Right lobe of liver (tissue), 6 donors: ENCODE measurements around the gene OLFM3. TPM values are rescaled to one million over a fixed set of nuclear protein-coding genes. Genes with fewer than 3 reads are reported as not detected.

Experiments used
- ATAC-seq, 4 donors: fragments of 200-7000 bp; cut with Tn5 transposase; one replicate each; pipeline ENCODE4 v1.9.1; 2020; ENCODE audit warnings: mild to moderate bottlenecking in 4 of 4, moderate library complexity in 4 of 4
- DNase-seq, 3 donors: peaks; one replicate each; pipeline ENCODE4 v3.0.0-alpha.2; 2020
- H3K27ac ChIP-seq, 3 donors: fragments of 200-600 bp; one replicate each; pipeline ENCODE4 v1.8.0; 2022
- H3K27me3 ChIP-seq, 2 donors: fragments of 200-600 bp; one replicate each; pipeline ENCODE4 v1.8.0; 2022
- H3K36me3 ChIP-seq, 4 donors: fragments of 200-600 bp; sonication (generic) in 1 of 4; one replicate each; pipeline versions ENCODE4 v1.5.1 to v1.8.0; 2017 to 2022; ENCODE audit warnings: control low read depth in 1 of 4
- H3K4me1 ChIP-seq, 4 donors: fragments of 200-600 bp; sonication (generic) in 1 of 4; one replicate each; pipeline versions ENCODE4 v1.5.1 to v1.8.0; 2017 to 2022; ENCODE audit warnings: control low read depth in 1 of 4
- H3K4me3 ChIP-seq, 3 donors: fragments of 200-600 bp; one replicate each; pipeline ENCODE4 v1.8.0; 2022
- H3K9me3 ChIP-seq, 4 donors: fragments of 200-600 bp; sonication (generic) in 1 of 4; one replicate each; pipeline versions ENCODE4 v1.5.1 to v1.8.0; 2017 to 2022; ENCODE audit warnings: control low read depth in 1 of 4
- POLR2A ChIP-seq: fragments of 450-650 bp; IDR thresholded peaks from one replicate; pipeline ENCODE4 v1.6.1; 2017; ENCODE audit warnings: antibody characterized with exemption, mild to moderate bottlenecking
- WGBS: methylation state at CpG from one replicate; pipeline ENCODE4 v1.1.6; 2018; ENCODE audit warnings: low coverage, low lambda C conversion rate; ENCODE audit not compliant: insufficient coverage; ENCODE audit errors: missing lambda C conversion rate; 5-methylcytosine and 5-hydroxymethylcytosine counted together
- intact Hi-C, 2 donors: fragments of 100-400 bp; cut with DNase I; formaldehyde crosslinking; loops; one replicate each; pipeline versions ENCODE4 v1.11.2 to v1.14.1; 2022
- total RNA-seq, 6 experiments: library from RNA; depleted of rRNA in 2 of 6; stranded (reverse); fragments of >200 nt in 2 of 6; fragmentation: NEBNext Ultra II Directional in 3 of 6; extraction: Animal tissue kit (Norgen Biotek cat#: 25700) in 3 of 6; gene quantifications; one replicate each; pipeline versions ENCODE4 v1.1.0 to v1.2.4, GENCODE V29; 2016 to 2023
- TF ChIP-seq, protein P1 (sequence below), 4 donors: fragments of 200-600 bp in 3 of 4; fragments of 450-650 bp in 1 of 4; IDR thresholded peaks; one replicate each; pipeline versions ENCODE4 v1.5.1 to v1.8.0; 2016 to 2022; ENCODE audit warnings: antibody characterized with exemption in 4 of 4, mild to moderate bottlenecking in 2 of 4
- donor health status: DM: no; HTN: yes; CAD: no.
- donor health status: DM: no; HTN: no; CAD: no.
- donor health status: DM: no; HTN: no; CAD: no.
- donor health status: DM: no; HTN: yes; CAD: no.
- donor health status: DM: no; HTN: yes; CAD: no.

Gene OLFM3
- total RNA-seq, 6 experiments from 2014 or later, result not detected

DNA sequence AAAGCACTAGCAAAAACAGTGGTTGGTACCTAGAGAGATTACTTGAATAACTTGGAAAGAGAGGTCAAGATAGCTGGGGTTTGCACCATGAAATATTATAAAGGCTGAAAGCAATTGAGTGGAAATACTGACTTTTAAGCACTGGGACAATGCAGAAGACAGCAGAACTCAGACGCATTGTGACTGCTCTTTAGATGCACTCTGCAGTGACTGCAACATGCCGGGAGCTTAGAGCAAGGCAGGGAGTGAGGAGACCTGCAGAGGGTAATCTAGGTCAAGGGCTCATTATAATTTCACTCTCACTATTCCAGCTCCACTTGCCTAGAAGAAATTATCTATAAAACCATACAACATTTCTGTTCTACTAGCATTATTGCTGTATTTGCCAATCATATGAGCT lies 36.6 kb downstream of the OLFM3 start:
- no peaks in the 10 kb centered on the region for H3K9me3 ChIP-seq

DNA sequence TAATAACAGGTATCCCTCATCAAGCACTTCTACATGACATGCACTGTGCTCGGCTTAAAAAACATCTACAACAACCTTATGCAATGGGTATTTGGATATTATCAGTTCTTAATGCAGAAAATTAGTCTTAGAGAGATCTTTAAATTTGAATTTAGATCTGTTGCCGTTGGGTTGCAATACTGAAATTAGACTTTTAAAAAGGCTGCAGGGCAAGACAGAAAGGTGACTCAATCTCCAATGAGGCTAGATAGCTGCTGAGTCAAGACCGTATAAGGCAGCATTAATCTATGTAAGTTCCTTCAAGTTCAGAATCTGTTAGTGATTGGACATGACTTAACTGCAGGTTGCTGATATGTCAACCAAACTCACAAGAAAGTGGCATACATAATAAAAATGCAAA lies 37.3 kb downstream of the OLFM3 start:
- intact Hi-C loops, result no loop called here
- Histone ChIP-seq H3K27ac (no peak overlapping the region), H3K36me3 (no peaks in the 10 kb centered on the region), H3K27me3 (no peaks in the 10 kb centered on the region), H3K4me3 (no peak overlapping the region), H3K4me1 (no peaks in the 10 kb centered on the region), H3K9me3 (no peaks in the 10 kb centered on the region)
- DNase-seq (no peak), ATAC-seq (no peak)
- TF ChIP-seq POLR2A, result no peak
- TF ChIP-seq, protein P1, sequence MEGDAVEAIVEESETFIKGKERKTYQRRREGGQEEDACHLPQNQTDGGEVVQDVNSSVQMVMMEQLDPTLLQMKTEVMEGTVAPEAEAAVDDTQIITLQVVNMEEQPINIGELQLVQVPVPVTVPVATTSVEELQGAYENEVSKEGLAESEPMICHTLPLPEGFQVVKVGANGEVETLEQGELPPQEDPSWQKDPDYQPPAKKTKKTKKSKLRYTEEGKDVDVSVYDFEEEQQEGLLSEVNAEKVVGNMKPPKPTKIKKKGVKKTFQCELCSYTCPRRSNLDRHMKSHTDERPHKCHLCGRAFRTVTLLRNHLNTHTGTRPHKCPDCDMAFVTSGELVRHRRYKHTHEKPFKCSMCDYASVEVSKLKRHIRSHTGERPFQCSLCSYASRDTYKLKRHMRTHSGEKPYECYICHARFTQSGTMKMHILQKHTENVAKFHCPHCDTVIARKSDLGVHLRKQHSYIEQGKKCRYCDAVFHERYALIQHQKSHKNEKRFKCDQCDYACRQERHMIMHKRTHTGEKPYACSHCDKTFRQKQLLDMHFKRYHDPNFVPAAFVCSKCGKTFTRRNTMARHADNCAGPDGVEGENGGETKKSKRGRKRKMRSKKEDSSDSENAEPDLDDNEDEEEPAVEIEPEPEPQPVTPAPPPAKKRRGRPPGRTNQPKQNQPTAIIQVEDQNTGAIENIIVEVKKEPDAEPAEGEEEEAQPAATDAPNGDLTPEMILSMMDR (IDR thresholded peaks at IDR 0.05), result no peak
- 56% methylated on average over 3 of the region's 3 CpGs for WGBS

More for the DNA sequence above, 36.6 kb downstream of the OLFM3 start:
- Histone ChIP-seq H3K27ac (no peak overlapping the region), H3K4me3 (no peak overlapping the region), H3K4me1 (no peaks in the 10 kb centered on the region), H3K36me3 (no peaks in the 10 kb centered on the region), H3K27me3 (no peaks in the 10 kb centered on the region)
- intact Hi-C loops, result no loop called here
- DNase-seq (no peak), ATAC-seq (no peak)
- TF ChIP-seq, protein P1 (IDR thresholded peaks at IDR 0.05), result no peak
- no peak for TF ChIP-seq POLR2A
- WGBS, result 31% methylated on average over 2 of the region's 2 CpGs

DNA sequence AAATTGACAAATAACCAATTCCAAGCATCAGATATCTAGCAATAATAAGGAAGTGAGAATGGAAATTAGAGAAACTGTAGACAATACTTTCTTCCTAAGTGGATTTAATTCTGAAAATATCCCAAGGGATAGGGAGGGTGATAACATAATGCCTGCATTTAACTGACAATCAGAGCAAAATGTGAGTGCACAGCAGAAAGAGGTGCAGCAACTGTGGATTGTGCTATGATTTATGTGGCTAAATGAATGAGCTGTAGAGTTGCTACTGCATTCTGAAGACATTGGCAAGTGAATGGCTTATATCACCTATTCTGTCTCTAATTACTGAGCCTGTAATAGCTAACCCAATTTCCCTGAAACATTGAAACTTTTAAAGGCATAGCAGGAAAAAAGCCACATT lies 39.0 kb downstream of the OLFM3 start:
- no peaks in the 10 kb centered on the region for H3K9me3 ChIP-seq
- no peaks in the 10 kb centered on the region for H3K36me3 ChIP-seq
- no peaks in the 10 kb centered on the region for H3K27me3 ChIP-seq
- TF ChIP-seq POLR2A, result no peak
- TF ChIP-seq, protein P1 (IDR thresholded peaks at IDR 0.05), result no peak
- ATAC-seq, result no peak
- no peak overlapping the region for H3K4me3 ChIP-seq
- no peak for DNase-seq
- no peak overlapping the region for H3K27ac ChIP-seq
- intact Hi-C loops, result no loop called here
- no peaks in the 10 kb centered on the region for H3K4me1 ChIP-seq

DNA sequence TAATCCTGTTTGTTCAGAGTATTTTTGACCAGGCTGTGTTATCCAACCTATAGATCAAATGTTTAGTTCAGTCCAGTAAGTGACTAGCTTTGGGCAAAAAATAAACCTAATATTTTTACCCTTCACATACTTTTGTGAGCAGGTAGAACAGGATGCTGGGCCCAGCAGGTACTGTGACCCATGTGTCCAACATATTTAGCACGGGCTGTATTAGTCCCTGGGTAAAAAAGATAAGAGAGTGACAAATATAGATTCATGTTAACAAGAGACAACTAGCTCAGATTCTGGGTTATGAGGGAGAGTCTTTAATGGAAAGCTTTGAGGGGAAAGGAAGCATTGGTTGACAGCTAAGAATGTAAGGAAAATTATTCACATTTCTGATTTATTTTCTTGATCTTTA lies 43.1 kb downstream of the OLFM3 start:
- intact Hi-C loops, result no loop called here
- TF ChIP-seq, protein P1 (IDR thresholded peaks at IDR 0.05), result no peak
- TF ChIP-seq POLR2A, result no peak
- no peaks in the 10 kb centered on the region for H3K4me1 ChIP-seq
- no peaks in the 10 kb centered on the region for H3K9me3 ChIP-seq
- H3K4me3 ChIP-seq, result no peak overlapping the region
- DNase-seq (no peak), ATAC-seq (no peak)
- 44% methylated on average over 1 of the region's 1 CpG for WGBS
- H3K27me3 ChIP-seq, result no peaks in the 10 kb centered on the region
- no peaks in the 10 kb centered on the region for H3K36me3 ChIP-seq
- no peak overlapping the region for H3K27ac ChIP-seq

DNA sequence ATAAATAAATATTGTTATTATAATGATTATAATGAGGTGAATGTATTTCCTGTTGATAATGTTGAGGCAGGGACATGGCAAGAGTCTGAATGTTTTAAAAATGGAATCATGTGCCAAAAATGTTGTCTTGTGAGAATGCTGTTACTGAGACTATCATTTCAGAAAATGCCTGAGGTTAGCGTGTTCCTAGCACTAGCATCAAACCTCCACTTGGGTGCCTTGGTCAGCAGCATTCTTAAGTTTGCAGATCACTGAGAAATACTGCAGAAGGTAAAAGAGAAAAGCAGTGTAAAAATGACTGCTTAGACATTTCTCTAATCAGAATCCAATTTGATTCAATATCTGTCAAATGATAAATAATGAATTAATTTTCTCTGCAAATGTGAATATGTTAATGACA lies 50.8 kb downstream of the OLFM3 start:
- TF ChIP-seq POLR2A, result no peak
- TF ChIP-seq, protein P1 (IDR thresholded peaks at IDR 0.05), result no peak
- H3K27me3 ChIP-seq, result no peaks in the 10 kb centered on the region
- no peak overlapping the region for H3K4me3 ChIP-seq
- no peak overlapping the region for H3K27ac ChIP-seq
- H3K9me3 ChIP-seq, result no peaks in the 10 kb centered on the region
- DNase-seq, result no peak
- H3K4me1 ChIP-seq, result no peaks in the 10 kb centered on the region
- 64% methylated on average over 1 of the region's 1 CpG for WGBS
- no peak for ATAC-seq
- no peaks in the 10 kb centered on the region for H3K36me3 ChIP-seq
- intact Hi-C loops, result no loop called here
